GM18498 (cell line): ENCODE data around the gene ENTPD1.
"Not testable (repeated sequence)": the region's sequence is repeated elsewhere in the genome, so short reads cannot be mapped to it uniquely, and the experiment has no call there.

Experiments used
- ATAC-seq: cut with Tn5 transposase; IDR thresholded peaks from one replicate; pipeline ENCODE4 v1.9.1; 2021; ENCODE audit warnings: mild to moderate bottlenecking, moderate library complexity; ENCODE audit not compliant: unreplicated experiment

The ENTPD1 gene

DNA sequence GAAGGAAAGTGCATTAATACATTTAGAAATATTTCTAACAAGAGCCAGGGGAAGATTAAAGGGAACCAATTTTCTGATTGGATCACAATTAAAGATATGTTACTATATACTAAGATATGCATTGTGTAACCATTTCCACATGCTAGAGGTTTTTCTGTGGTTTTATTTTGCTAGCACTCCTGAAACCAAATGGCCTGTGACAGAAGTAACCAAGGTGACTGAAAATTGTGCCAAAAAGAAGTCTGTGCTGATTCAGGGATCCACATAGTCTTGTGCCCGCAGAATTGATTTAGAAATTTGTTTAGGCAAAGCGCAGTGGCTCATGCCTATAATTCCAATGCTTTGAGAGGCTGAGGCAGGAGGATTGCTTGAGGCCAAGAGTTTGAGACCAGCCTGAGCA lies 153.6 kb downstream of the ENTPD1 start:
- no peak for ATAC-seq

DNA sequence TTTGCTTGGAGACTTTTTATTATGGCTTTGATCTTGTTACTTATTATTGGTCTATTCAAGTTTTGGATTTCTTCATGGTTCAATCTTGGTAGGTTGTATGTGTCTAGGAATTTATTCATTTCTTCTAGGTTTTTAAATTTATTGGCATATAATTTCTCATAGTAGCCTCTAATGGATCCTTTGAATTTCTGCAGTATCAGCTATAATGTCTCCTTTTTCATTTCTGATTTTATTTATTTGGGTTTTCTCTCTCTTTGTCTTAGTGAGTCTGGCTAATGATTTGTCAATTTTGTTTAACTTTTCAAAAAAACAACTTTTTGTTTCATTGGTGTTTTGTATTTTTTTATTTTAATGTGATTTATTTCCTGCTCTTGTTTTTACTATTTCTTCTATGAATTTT lies 160.1 kb downstream of the ENTPD1 start:
- not testable (repeated sequence) for ATAC-seq
